Activated T-helper 17 cell treated with anti-CD3 and anti-CD28 coated beads, Interleukin-2, amount 50 U/mL, for 72 hours (primary cell): ENCODE data around the gene RSPRY1. TPM values are rescaled to one million over a fixed set of nuclear protein-coding genes. Genes with fewer than 3 reads are reported as not detected.

Experiments used
- ATAC-seq: fragments of 150-1000 bp; cut with Tn5 transposase; replicated peaks from 2 replicates; pipeline ENCODE4 v1.10.0; 2021; ENCODE audit warnings: mild to moderate bottlenecking, moderate library complexity
- H3K27ac Mint-ChIP-seq: one replicate; pipeline ENCODE4 v1.8.0; 2022; ENCODE audit warnings: mixed read lengths
- H3K27me3 Mint-ChIP-seq: one replicate; pipeline ENCODE4 v1.8.0; 2022; ENCODE audit warnings: mixed read lengths
- H3K36me3 Mint-ChIP-seq: one replicate; pipeline ENCODE4 v1.8.0; 2022; ENCODE audit warnings: low read depth, mild to moderate bottlenecking, mixed read lengths
- H3K4me1 Mint-ChIP-seq: one replicate; pipeline ENCODE4 v1.8.0; 2022; ENCODE audit warnings: mixed read lengths
- H3K4me3 Mint-ChIP-seq: one replicate; pipeline ENCODE4 v1.8.0; 2022; ENCODE audit warnings: mild to moderate bottlenecking, mixed read lengths
- H3K9me3 Mint-ChIP-seq: one replicate; pipeline ENCODE4 v1.8.0; 2022; ENCODE audit warnings: mixed read lengths
- total RNA-seq, 2 donors: library from RNA; stranded (reverse); gene quantifications; one replicate each; pipeline ENCODE4 v1.2.3, GENCODE V29; 2022

The RSPRY1 gene
- total RNA-seq, 2 donors from 2014 or later: 34.1 to 37.4 TPM

DNA sequence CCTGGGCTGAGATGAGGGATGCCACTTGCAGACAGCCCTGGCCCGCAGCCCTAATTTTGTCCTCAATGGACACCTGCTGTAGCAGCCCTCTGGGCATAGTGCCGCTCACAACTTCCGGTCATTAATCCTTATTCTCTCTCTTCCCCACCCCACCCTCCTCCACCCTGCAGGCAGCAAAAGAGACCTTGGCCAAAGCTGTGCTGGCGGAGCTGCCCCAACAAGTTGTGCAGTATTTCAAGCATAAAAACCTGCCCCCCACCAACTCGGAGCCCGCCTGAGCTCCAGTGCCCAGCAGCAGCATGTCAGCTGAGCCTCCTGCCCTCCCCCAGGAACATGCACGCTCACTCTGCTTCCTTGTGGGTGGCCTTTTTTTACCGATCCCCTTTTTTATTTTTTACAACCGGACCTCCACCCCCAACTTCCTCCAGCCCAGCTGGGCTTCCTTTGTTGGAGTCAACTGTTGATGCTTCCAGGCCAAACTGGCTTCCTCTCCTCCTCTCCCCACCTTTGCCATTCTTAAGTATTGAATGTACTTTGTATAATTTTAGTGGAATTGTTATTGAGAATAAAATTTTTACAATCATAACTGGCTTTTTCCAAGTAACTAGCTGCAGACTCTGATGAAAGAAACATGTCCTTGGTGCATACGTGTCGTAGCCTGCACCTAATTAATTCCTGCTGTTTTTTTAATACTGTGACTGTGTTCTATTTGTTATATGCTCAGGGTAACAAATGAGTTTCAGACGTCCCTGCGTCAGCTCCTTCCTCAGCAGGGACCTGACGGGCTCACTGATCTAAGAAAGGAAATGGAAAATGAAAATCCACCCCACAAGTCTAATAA lies 38.5 kb upstream of the RSPRY1 start:
- Mint-ChIP-seq H3K27ac (no peak overlapping the region), H3K27me3 (no peaks in the 10 kb centered on the region), H3K4me3 (no peak overlapping the region), H3K36me3 (peaks cover 3% of the 10 kb centered on the region), H3K9me3 (no peaks in the 10 kb centered on the region), H3K4me1 (no peaks in the 10 kb centered on the region)
- ATAC-seq: no peak

DNA sequence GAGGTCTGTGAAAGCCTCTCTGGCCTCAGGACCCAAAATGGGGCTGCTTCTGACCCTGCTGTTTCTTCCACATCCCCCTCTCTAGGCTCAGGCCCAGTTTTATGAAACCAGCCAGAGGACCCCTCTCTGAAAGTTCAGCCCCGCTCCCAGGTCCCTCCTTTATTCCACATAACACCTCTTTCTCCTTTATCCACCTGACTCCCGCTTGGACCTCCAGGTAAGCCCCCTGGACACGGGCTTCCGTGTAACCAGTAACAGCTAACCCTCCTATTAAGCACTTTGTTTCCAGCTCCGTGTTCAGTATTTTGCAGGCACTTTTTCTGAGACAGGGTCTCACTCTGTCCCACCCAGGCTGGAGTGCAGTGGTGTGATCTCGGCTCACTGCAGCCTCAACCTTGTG lies 37.6 kb upstream of the RSPRY1 start:
- Mint-ChIP-seq H3K4me1 (no peaks in the 10 kb centered on the region), H3K36me3 (peaks cover 12% of the 10 kb centered on the region), H3K9me3 (no peaks in the 10 kb centered on the region), H3K27me3 (no peaks in the 10 kb centered on the region), H3K27ac (peak overlapping the region; percentile 37), H3K4me3 (no peak overlapping the region)
- ATAC-seq: no peak

DNA sequence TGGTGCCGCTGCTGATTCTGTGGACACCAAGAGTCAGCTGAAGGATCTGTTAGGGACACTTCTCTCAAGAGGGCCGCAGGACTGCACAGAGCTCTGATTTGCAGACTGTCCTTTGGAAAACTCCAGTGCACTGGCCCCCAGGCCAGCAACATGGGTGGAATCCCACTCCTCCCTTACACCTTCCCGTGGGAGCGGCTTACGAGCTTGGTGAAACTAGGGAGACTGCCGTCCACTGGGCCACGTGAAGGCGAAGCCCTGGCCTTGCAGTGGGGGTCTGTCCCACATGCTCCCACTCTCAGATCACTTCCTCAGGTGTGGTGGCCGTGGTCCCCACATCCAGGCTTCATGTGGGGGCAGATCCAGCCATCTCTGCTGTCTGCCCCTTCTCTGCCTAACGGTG lies 36.7 kb upstream of the RSPRY1 start:
- no peaks in the 10 kb centered on the region for H3K27me3 Mint-ChIP-seq
- ATAC-seq: no peak
- H3K27ac Mint-ChIP-seq: no peak overlapping the region
- no peaks in the 10 kb centered on the region for H3K9me3 Mint-ChIP-seq
- no peaks in the 10 kb centered on the region for H3K4me1 Mint-ChIP-seq
- H3K4me3 Mint-ChIP-seq: no peak overlapping the region
- peaks cover 21% of the 10 kb centered on the region for H3K36me3 Mint-ChIP-seq

DNA sequence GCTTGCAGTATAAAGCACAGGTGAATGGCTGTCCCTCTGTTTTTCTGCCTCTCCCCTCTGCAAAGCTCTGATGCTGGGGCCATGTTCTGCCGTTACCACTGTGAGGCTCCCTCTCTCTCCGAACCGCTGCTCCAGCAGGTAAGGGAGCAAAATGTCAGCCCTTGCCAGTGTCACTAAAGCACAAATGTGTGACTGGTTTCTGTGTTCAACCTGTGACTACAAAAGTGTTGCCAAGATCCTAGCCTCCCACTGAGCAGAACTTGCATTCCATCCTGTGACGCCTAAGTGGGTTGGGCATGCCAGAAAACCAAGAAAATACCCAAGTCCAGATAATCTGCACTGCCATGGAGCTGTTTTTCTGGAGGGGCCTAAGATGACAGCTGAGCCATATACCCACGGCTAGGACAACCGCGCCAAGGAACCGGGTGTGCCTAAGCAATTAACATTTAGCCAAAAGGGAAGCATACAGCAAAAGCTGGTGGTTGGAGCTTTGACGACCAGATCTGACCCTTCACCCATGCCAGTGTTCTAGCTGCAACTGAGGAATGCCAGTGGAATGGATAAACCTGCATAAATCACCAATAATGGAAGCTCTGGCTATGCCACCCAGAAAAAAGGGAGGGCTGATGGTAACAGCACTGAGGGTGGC lies 35.3 kb upstream of the RSPRY1 start:
- no peak for ATAC-seq
- no peaks in the 10 kb centered on the region for H3K9me3 Mint-ChIP-seq
- H3K4me1 Mint-ChIP-seq: no peaks in the 10 kb centered on the region
- peaks cover 35% of the 10 kb centered on the region for H3K36me3 Mint-ChIP-seq
- no peaks in the 10 kb centered on the region for H3K27me3 Mint-ChIP-seq
- H3K27ac Mint-ChIP-seq: peak overlapping the region; percentile 36
- no peak overlapping the region for H3K4me3 Mint-ChIP-seq

DNA sequence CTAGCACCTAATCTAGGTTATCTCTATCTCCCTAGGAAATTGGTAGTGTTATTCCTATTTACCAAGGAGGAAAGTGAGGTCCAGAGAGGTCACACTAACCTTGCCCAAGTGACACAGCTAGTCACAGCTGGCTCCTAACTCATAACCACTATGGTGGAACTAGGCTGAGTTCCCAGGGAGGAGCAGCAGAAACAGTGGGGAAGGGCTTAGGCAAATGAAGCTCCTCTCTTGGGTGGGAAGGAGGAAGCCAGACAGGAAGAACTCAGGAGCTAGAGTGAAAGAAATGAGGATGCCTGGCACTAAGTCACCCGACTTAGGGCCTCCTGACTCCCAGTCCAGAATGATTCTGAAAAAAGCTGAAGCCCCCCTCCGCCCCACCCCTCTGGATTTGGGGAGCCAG lies 34.8 kb upstream of the RSPRY1 start:
- peak overlapping the region; percentile 36 for H3K27ac Mint-ChIP-seq

DNA sequence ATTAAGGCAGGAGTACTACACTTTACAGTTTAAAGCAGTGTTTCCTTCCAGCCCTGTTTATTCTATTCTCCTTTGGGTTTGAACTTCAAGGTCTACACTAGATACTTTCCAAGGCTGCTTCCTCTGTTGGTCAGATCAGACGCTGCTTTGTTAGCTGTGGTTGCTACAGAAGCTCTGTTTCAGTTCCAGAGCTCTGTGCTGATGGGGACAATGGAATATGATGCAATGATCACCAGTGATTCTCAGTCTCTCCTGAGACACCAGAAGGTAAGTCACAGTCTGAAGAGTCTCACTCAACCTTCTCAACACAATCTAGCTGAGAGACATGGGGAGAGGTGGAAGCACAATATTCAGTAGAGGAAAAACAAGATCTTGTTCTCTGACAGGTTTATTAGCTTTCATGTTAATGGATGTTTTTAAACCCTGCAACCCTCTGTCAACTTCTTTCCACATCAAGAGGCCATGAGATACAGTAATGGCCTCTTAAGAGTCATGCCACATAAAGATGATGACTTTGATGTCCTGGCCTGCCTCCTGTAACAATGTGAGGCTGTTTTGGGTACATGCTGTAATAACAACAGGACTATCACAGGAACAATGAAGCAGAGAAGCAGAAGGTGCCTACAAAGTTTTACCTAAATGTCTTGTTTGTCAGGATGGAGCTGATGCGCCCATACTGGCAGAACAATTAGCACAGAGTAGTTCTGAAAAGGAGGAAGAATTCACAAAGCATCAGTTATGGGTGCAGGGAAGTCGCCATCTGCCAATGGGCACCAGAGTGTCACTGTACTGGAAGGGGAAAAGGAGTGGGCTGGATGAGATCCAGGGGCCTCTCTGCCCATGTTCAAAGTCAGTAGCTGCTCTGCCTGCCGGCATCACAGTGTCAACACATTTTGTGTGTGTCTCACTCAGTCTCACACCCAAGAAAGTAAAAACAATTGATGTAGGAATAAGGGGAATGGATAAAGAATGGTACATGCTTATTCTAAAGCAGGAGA lies 33.7 kb upstream of the RSPRY1 start:
- H3K4me1 Mint-ChIP-seq: no peaks in the 10 kb centered on the region
- H3K27ac Mint-ChIP-seq: no peak overlapping the region
- peaks cover 51% of the 10 kb centered on the region for H3K36me3 Mint-ChIP-seq
- H3K27me3 Mint-ChIP-seq: no peaks in the 10 kb centered on the region
- no peaks in the 10 kb centered on the region for H3K9me3 Mint-ChIP-seq
- no peak overlapping the region for H3K4me3 Mint-ChIP-seq
- ATAC-seq: no peak

More for the DNA sequence above, 34.8 kb upstream of the RSPRY1 start:
- Mint-ChIP-seq H3K27me3 (no peaks in the 10 kb centered on the region), H3K4me1 (no peaks in the 10 kb centered on the region), H3K4me3 (no peak overlapping the region), H3K36me3 (peaks cover 41% of the 10 kb centered on the region), H3K9me3 (no peaks in the 10 kb centered on the region)
- no peak for ATAC-seq

DNA sequence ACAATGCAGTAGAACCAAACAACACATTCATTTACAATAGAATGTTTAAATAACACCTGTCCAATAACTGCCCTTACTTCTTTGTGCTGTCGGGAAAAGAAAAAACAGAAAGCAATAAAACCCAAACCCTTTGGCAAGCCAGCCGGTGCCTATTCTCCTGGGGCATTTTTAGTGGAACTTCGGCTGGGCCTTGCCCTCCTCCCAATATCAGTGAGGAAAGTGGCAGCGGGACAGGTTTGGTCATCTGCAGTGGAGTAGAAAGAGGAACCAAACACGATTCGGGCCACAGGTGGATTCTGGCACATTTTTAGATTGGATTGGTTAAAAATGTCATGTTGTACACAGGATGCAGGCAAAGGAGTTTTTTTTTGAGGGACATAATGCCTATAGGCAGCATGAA lies 32.3 kb upstream of the RSPRY1 start:
- ATAC-seq: no peak
- Mint-ChIP-seq H3K4me1 (no peaks in the 10 kb centered on the region), H3K27me3 (no peaks in the 10 kb centered on the region), H3K9me3 (no peaks in the 10 kb centered on the region), H3K27ac (peak overlapping the region; percentile 34), H3K36me3 (peaks cover 64% of the 10 kb centered on the region), H3K4me3 (no peak overlapping the region)

DNA sequence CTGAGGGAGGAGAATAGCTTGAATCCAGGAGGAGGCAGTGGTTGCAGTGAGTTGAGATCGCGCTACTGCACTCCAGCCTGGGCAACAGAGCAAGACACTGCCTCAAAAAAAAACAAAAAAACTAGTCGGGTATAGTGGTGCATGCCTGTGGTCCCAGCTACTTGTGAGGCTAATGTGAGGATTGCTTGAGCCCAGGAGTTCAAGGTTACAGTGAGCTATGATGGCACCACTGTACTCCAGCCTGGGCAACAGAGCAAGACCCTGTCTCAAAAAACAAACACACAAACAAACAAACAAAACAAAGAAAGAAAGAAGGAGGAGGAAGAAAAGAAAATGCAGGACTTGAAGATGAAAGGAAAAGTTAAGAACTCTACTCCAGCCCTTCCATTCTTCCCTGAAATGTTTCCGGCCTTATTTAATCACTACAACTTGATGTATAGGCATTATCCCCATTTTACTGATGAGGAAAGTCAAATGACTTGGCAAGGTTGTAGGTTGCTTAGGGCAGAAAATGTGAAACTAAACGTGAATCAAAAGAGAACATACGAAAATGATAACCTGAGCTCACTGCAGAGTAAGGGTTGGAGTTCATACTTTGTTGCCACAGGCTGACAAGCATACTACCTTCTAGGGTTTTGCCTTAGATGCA lies 30.3 kb upstream of the RSPRY1 start:
- no peak overlapping the region for H3K4me3 Mint-ChIP-seq
- H3K4me1 Mint-ChIP-seq: no peaks in the 10 kb centered on the region
- no peak for ATAC-seq
- H3K27ac Mint-ChIP-seq: no peak overlapping the region
- H3K27me3 Mint-ChIP-seq: no peaks in the 10 kb centered on the region
- H3K36me3 Mint-ChIP-seq: peaks cover 82% of the 10 kb centered on the region
- H3K9me3 Mint-ChIP-seq: no peaks in the 10 kb centered on the region

DNA sequence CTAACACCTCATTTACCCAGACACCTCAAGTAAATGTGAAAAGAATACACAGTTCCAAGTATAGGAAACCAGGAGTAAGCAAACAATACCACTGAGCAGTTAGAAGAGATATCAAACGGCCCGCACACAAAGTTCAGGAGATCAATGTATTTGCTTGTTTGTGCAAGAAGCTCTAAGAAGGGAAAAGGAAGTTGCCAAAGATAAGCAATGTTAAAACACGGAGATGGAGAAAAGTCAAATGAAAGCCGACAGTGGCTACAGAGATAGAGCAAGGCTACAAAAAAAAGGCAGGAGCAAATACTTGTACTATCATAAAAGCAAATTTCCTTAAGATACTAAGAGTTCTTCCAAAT lies 29.8 kb upstream of the RSPRY1 start:
- no peaks in the 10 kb centered on the region for H3K4me1 Mint-ChIP-seq
- ATAC-seq: no peak
- no peaks in the 10 kb centered on the region for H3K9me3 Mint-ChIP-seq
- peaks cover 87% of the 10 kb centered on the region for H3K36me3 Mint-ChIP-seq
- no peak overlapping the region for H3K27ac Mint-ChIP-seq
- no peaks in the 10 kb centered on the region for H3K27me3 Mint-ChIP-seq
- H3K4me3 Mint-ChIP-seq: no peak overlapping the region

DNA sequence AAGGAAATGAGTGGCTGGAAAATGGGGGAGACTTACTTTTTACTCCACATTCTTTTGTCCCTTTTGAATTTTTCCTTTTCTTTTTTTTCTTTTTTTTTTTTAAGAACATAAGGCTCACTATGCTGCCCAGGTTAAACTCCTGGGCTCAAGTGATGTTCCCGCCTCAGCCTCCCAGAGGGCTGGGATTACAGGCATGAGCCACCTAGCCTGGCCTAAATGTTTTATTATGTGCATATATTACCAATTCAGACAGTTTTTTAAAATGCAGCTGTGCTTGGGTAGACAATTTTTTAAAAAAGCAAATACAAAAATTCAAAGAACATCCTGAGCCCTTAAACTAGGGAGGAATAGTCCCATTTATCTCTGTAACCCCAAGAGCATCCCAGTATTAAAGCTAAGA lies 28.6 kb upstream of the RSPRY1 start:
- peaks cover 96% of the 10 kb centered on the region for H3K36me3 Mint-ChIP-seq
- H3K9me3 Mint-ChIP-seq: no peaks in the 10 kb centered on the region
- no peak overlapping the region for H3K27ac Mint-ChIP-seq
- H3K27me3 Mint-ChIP-seq: no peaks in the 10 kb centered on the region
- ATAC-seq: no peak
- H3K4me1 Mint-ChIP-seq: no peaks in the 10 kb centered on the region
- H3K4me3 Mint-ChIP-seq: no peak overlapping the region

DNA sequence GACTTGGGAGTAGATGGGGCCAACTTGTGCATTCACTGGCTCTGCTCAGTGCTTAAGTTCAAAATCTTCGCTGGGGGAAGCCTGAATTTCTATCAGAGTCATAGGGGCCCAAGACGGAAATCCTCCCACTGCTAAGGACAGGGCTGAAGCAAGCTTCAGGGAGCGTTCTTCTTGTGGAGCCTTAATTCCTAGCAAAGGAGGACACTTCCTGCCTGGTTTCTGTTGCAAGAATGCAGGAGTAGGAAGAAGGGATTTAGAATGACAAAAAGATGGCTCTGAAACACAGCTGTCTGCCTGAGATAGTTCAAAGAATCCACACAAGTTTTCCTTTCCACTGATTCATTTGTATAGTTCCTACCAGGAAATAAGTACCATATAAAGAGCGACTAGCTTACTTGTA lies 26.7 kb upstream of the RSPRY1 start:
- Mint-ChIP-seq H3K36me3 (peaks cover 96% of the 10 kb centered on the region), H3K27me3 (no peaks in the 10 kb centered on the region), H3K27ac (no peak overlapping the region), H3K4me1 (no peaks in the 10 kb centered on the region), H3K9me3 (no peaks in the 10 kb centered on the region), H3K4me3 (no peak overlapping the region)
- no peak for ATAC-seq

DNA sequence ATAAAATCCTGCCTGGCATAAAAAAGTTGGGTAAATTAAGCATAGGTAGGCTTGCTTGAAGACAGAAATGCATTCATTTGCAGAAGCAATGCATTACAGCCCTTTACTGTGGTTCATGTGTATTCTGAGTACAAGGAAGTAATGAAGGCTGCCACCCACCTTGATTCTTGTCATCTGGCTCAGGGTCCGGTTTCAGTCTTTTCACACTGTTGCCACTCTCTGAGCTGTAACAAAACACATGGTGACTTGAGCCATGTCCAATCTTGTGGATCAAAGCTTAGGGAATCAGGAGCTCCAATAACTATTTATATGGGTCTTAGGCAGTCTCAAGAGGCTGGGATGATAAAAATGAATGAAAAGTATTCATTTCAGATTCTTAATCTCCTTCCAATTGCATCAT lies 22.3 kb upstream of the RSPRY1 start:
- Mint-ChIP-seq H3K4me1 (peaks cover 5% of the 10 kb centered on the region), H3K36me3 (peaks cover 94% of the 10 kb centered on the region), H3K27me3 (no peaks in the 10 kb centered on the region), H3K9me3 (no peaks in the 10 kb centered on the region), H3K4me3 (no peak overlapping the region), H3K27ac (no peak overlapping the region)
- no peak for ATAC-seq

DNA sequence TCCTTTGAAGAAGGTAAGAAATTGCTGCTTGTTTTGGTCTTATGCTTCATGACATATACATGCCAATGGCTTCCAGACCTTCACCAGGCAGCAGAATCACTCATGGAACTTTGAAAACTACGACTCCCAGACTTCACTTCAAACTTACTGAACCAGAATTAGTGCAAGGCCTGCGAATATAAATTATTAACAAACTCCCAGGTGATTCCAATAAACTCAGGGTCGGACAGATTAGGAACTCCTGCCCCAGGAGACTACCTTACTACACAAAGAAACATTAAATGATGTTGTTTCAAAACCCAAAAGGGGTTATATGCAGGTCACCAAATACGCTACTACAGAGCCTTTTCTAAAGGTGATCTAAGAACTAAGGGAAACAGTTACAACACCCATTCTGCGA lies 20.6 kb upstream of the RSPRY1 start:
- Mint-ChIP-seq H3K9me3 (no peaks in the 10 kb centered on the region), H3K36me3 (peaks cover 96% of the 10 kb centered on the region), H3K4me1 (peaks cover 5% of the 10 kb centered on the region), H3K4me3 (no peak overlapping the region), H3K27me3 (no peaks in the 10 kb centered on the region), H3K27ac (no peak overlapping the region)
- ATAC-seq: no peak

DNA sequence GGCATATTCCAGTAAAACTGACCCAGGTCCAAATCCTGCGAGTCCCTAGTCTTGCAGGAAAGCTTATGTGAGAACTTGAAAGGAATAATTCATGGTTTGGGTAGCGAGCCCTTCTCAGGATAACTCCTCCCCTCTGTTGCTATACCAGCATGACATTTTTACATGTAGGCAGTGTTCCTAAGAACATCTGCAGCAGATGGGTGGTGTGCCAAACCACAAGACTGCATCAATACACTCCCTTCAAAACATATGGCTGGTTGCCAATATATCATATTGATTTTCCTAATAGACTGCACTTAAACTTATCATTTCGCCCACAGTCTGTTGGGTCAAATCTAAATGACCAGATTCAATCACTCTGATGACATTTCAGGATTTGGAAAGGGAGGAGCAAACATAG lies 20.2 kb upstream of the RSPRY1 start:
- Mint-ChIP-seq H3K4me1 (peaks cover 5% of the 10 kb centered on the region), H3K9me3 (no peaks in the 10 kb centered on the region), H3K36me3 (peaks cover 96% of the 10 kb centered on the region), H3K27me3 (no peaks in the 10 kb centered on the region), H3K27ac (no peak overlapping the region), H3K4me3 (no peak overlapping the region)
- no peak for ATAC-seq
